Fibroblast of lung (primary cell): ENCODE data around the gene SUSD6. TPM values are rescaled to one million over a fixed set of nuclear protein-coding genes. Genes with fewer than 3 reads are reported as not detected.

ENCODE experiments used
- DNase-seq, 2 donors: peaks; one replicate each; pipeline versions ENCODE4 v3.0.0 to v3.0.0-alpha.2; 2010; ENCODE audit warnings: low read depth in 2 of 2
- H2AFZ ChIP-seq: 2 replicates; pipeline ENCODE4 v1.5.1; 2012; ENCODE audit warnings: low read length, control low read depth, inconsistent platforms
- H3K27ac ChIP-seq: 2 replicates; pipeline ENCODE4 v1.5.1; 2011; ENCODE audit warnings: low read length, control low read depth; ENCODE audit not compliant: insufficient read depth
- H3K27me3 ChIP-seq: 2 replicates; pipeline ENCODE4 v1.5.1; 2011; ENCODE audit warnings: mild to moderate bottlenecking, low read length; ENCODE audit not compliant: control insufficient read depth, insufficient read depth
- H3K36me3 ChIP-seq: 2 replicates; pipeline ENCODE4 v1.5.1; 2011; ENCODE audit warnings: low read length; ENCODE audit not compliant: control insufficient read depth, insufficient read depth
- H3K4me1 ChIP-seq: 2 replicates; pipeline ENCODE4 v1.5.1; 2011; ENCODE audit warnings: low read length; ENCODE audit not compliant: control insufficient read depth, insufficient read depth; ENCODE audit errors: extremely low read depth
- H3K4me2 ChIP-seq: 2 replicates; pipeline ENCODE4 v1.5.1; 2011; ENCODE audit warnings: low read length, control low read depth; ENCODE audit not compliant: insufficient read depth; ENCODE audit errors: extremely low read depth
- H3K4me3 ChIP-seq, 4 experiments: fragments of 200-600 bp in 1 of 4; sonication (generic) in 1 of 4; replicated peaks in 1 of 4; 2 replicates each; pipeline ENCODE4 v1.5.1; 2011 to 2016; ENCODE audit warnings: low read length in 4 of 4, low read depth in 3 of 4, mild to moderate bottlenecking in 3 of 4, control low read depth in 2 of 4, inconsistent platforms in 1 of 4, mixed read lengths in 1 of 4; ENCODE audit not compliant: insufficient read depth in 1 of 4; ENCODE audit errors: control extremely low read depth in 1 of 4
- H3K79me2 ChIP-seq: 2 replicates; pipeline ENCODE4 v1.5.1; 2012; ENCODE audit warnings: mild to moderate bottlenecking, low read length, inconsistent platforms; ENCODE audit not compliant: control insufficient read depth, insufficient read depth
- H3K9ac ChIP-seq: 2 replicates; pipeline ENCODE4 v1.5.1; 2011; ENCODE audit warnings: mild to moderate bottlenecking, low read length, control low read depth; ENCODE audit not compliant: insufficient read depth
- H3K9me3 ChIP-seq: 2 replicates; pipeline ENCODE4 v1.5.1; 2012; ENCODE audit warnings: low read depth, low read length; ENCODE audit not compliant: control insufficient read depth, insufficient read depth
- H4K20me1 ChIP-seq: 2 replicates; pipeline ENCODE4 v1.5.1; 2011; ENCODE audit warnings: low read length; ENCODE audit not compliant: control insufficient read depth, insufficient read depth; ENCODE audit errors: extremely low read depth
- EZH2 ChIP-seq: IDR thresholded peaks from 2 replicates; pipeline ENCODE4 v1.5.1; 2012; ENCODE audit warnings: low read length, control low read depth, mild to moderate bottlenecking; ENCODE audit errors: missing control alignments
- polyA plus RNA-seq, 2 donors: library from polyadenylated mRNA; depleted of rRNA in 1 of 2; stranded (reverse) in 1 of 2; unstranded in 1 of 2; fragments of >200 nt; gene quantifications; 2 replicates each; pipeline ENCODE4 v1.2.1, GENCODE V29; 2011 to 2012; ENCODE audit warnings: missing spikeins in 1 of 2
- total RNA-seq: library from RNA; depleted of rRNA; stranded (reverse); fragments of >200 nt; gene quantifications from 2 replicates; pipeline ENCODE4 v1.2.1, GENCODE V29; 2014
- TF ChIP-seq, protein P1 (sequence below), 2 donors: IDR thresholded peaks in 1 of 2; conservative IDR thresholded peaks in 1 of 2; 1 replicate in 1 of 2; 2 replicates in 1 of 2; pipeline ENCODE4 v1.5.1; 2011 to 2012; ENCODE audit warnings: low read length in 2 of 2, control low read depth in 1 of 2, inconsistent platforms in 1 of 2, low read depth in 1 of 2, mild to moderate bottlenecking in 1 of 2

The SUSD6 gene
- total and polyA plus RNA-seq, 2 donors (not counting 1 experiment from before 2014, with no cell fraction given): 9.1 to 11.4 TPM

DNA sequence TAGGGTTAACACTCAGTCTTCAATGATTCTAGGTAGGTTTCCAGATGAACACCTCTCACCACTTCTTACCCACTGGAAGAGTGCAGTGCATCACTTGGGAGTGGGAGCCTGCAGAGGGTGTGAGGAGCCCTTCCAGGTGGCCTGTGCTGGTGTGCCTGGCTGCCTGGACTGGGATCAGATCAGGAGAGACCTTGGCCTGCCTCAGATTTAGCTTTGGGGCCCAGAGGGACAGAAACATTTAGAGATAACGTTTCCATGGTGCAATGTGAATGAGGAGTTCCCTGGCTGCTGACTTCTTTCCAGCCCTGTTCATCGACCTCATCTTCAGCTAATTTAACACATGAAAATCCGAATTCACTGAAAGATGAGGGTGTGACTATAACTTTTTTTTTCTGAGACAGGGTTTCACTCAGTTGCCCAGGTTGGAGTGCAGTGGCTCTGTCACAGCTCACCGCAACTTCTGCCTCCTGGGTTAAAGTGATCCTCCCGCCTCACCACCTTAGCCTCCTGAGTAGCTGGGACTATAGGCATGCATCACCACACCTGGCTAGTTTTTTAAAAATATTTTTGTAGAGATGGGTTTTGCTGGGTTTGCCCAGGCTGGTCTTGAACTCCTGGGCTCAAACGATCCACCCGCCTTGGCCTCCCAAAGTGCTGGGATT, 53.6 kb downstream of the SUSD6 start:
- Histone ChIP-seq H3K36me3 (no peaks in the 10 kb centered on the region), H3K9ac (no peak overlapping the region), H3K79me2 (peaks cover 4% of the 10 kb centered on the region), H3K27ac (no peak overlapping the region), H2AFZ (no peak overlapping the region), H3K4me2 (no peak overlapping the region), H3K27me3 (no peaks in the 10 kb centered on the region), H3K9me3 (no peaks in the 10 kb centered on the region), H3K4me1 (peaks cover 13% of the 10 kb centered on the region), H4K20me1 (no peaks in the 10 kb centered on the region), H3K4me3 (no peak overlapping the region)
- no peak for DNase-seq
- no peak for TF ChIP-seq EZH2
- TF ChIP-seq, protein P1, sequence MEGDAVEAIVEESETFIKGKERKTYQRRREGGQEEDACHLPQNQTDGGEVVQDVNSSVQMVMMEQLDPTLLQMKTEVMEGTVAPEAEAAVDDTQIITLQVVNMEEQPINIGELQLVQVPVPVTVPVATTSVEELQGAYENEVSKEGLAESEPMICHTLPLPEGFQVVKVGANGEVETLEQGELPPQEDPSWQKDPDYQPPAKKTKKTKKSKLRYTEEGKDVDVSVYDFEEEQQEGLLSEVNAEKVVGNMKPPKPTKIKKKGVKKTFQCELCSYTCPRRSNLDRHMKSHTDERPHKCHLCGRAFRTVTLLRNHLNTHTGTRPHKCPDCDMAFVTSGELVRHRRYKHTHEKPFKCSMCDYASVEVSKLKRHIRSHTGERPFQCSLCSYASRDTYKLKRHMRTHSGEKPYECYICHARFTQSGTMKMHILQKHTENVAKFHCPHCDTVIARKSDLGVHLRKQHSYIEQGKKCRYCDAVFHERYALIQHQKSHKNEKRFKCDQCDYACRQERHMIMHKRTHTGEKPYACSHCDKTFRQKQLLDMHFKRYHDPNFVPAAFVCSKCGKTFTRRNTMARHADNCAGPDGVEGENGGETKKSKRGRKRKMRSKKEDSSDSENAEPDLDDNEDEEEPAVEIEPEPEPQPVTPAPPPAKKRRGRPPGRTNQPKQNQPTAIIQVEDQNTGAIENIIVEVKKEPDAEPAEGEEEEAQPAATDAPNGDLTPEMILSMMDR (conservative IDR thresholded peaks at IDR 0.05 in 1 of 2, IDR thresholded peaks at IDR 0.05 in 1 of 2; ENCODE audit: low read depth in 1 of 2, low read length in 2 of 2): no peak

DNA sequence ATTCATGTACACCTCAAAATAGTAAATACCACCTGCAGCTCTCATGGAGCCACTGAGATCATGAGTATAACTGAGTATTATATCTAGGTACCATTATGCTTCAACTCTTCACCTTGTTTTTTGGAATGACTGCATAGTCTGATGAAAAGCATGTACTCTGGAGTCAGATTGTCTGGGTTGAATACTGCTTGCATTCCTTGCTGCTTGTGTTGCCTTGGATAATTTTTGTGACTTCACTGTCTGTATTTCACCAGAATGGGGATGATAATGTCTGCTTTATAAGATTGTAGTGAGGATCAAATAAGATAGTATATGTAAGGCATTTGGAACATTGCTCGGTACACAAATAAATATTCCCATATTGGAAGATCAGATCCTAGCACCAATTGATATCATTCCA, 54.2 kb downstream of the SUSD6 start:
- Histone ChIP-seq H3K4me3 (no peak overlapping the region), H3K27ac (peak overlapping the region; percentile 6), H3K9me3 (no peaks in the 10 kb centered on the region), H3K4me2 (no peak overlapping the region), H3K4me1 (peaks cover 13% of the 10 kb centered on the region), H3K27me3 (no peaks in the 10 kb centered on the region), H3K9ac (no peak overlapping the region), H2AFZ (no peak overlapping the region), H3K36me3 (no peaks in the 10 kb centered on the region), H4K20me1 (no peaks in the 10 kb centered on the region), H3K79me2 (peaks cover 4% of the 10 kb centered on the region)
- TF ChIP-seq, protein P1 (conservative IDR thresholded peaks at IDR 0.05 in 1 of 2, IDR thresholded peaks at IDR 0.05 in 1 of 2; ENCODE audit: low read depth in 1 of 2, low read length in 2 of 2): no peak
- no peak for TF ChIP-seq EZH2
- DNase-seq: peak in 1 of 2 donors; percentile 69

DNA sequence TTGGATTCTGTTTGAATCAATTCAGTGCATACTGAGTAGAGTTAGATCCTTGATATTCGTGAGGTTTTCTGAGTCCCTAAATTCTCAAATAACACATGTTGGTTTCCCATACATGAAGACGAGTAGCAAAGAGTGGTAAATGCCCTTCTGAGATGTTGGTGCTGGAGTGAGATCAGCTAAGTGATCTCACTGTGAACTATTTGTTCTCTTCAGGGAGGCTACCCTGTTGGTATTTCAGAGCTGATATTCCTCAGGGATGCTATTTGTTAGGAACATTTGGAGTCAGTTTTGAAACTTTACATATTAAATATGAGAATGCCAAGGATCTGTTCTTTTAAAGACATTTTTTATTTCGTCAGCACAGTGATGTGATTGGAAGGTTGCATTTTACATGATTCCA, 54.7 kb downstream of the SUSD6 start:
- no peak overlapping the region for H2AFZ ChIP-seq
- peaks cover 13% of the 10 kb centered on the region for H3K4me1 ChIP-seq
- no peaks in the 10 kb centered on the region for H3K27me3 ChIP-seq
- H4K20me1 ChIP-seq: no peaks in the 10 kb centered on the region
- peak overlapping the region; percentile 6 for H3K27ac ChIP-seq
- no peak for DNase-seq
- TF ChIP-seq EZH2: no peak
- TF ChIP-seq, protein P1 (conservative IDR thresholded peaks at IDR 0.05 in 1 of 2, IDR thresholded peaks at IDR 0.05 in 1 of 2; ENCODE audit: low read depth in 1 of 2, low read length in 2 of 2): no peak
- H3K9ac ChIP-seq: no peak overlapping the region
- no peaks in the 10 kb centered on the region for H3K36me3 ChIP-seq
- H3K9me3 ChIP-seq: no peaks in the 10 kb centered on the region
- H3K4me3 ChIP-seq: no peak overlapping the region
- H3K79me2 ChIP-seq: peaks cover 4% of the 10 kb centered on the region
- peak overlapping the region; percentile 52 for H3K4me2 ChIP-seq
